Ishikawa (cell line): Measurements from ENCODE around the gene GABRB3.

Experiments used
- CEBPB ChIP-seq: IDR thresholded peaks from 2 replicates; pipeline ENCODE4 v1.6.1; 2012
- CREB1 ChIP-seq: IDR thresholded peaks from 2 replicates; pipeline ENCODE4 v1.6.1; 2012; ENCODE audit warnings: low read depth
- EGR1 ChIP-seq: IDR thresholded peaks from 2 replicates; pipeline ENCODE4 v1.6.1; 2012
- EP300 ChIP-seq: IDR thresholded peaks from 2 replicates; pipeline ENCODE4 v1.6.1; 2012; ENCODE audit warnings: borderline replicate concordance
- FOXM1 ChIP-seq: IDR thresholded peaks from 2 replicates; pipeline ENCODE4 v1.6.1; 2012; ENCODE audit warnings: low read depth, borderline replicate concordance
- MAX ChIP-seq: IDR thresholded peaks from 2 replicates; pipeline ENCODE4 v1.6.1; 2012
- NFIC ChIP-seq: IDR thresholded peaks from 2 replicates; pipeline ENCODE4 v1.6.1; 2012
- RAD21 ChIP-seq: IDR thresholded peaks from 2 replicates; pipeline ENCODE4 v1.6.1; 2012; ENCODE audit warnings: low read depth
- REST ChIP-seq: IDR thresholded peaks from 2 replicates; pipeline ENCODE4 v1.6.1; 2012; ENCODE audit warnings: low read depth, mild to moderate bottlenecking
- TAF1 ChIP-seq: IDR thresholded peaks from 2 replicates; pipeline ENCODE4 v1.6.1; 2012; ENCODE audit warnings: low read depth, mild to moderate bottlenecking
- TCF12 ChIP-seq: IDR thresholded peaks from 2 replicates; pipeline ENCODE4 v1.6.1; 2012; ENCODE audit warnings: low read depth
- TEAD4 ChIP-seq: IDR thresholded peaks from 2 replicates; pipeline ENCODE4 v1.6.1; 2012
- USF1 ChIP-seq: IDR thresholded peaks from 2 replicates; pipeline ENCODE4 v1.6.1; 2012
- YY1 ChIP-seq: IDR thresholded peaks from 2 replicates; pipeline ENCODE4 v1.6.1; 2012; ENCODE audit warnings: low read depth
- ZBTB7A ChIP-seq: IDR thresholded peaks from 2 replicates; pipeline ENCODE4 v1.6.1; 2012; ENCODE audit warnings: low read depth

GABRB3 gene

GRCh38 chr15:26572602-26573350 lies 200.1 kb downstream of the GABRB3 start:
- TF ChIP-seq CREB1 (no peak), RAD21 (no peak), TEAD4 (no peak), ZBTB7A (no peak), CEBPB (no peak), FOXM1 (no peak), USF1 (no peak), MAX (no peak), NFIC (no peak), TAF1 (no peak), YY1 (no peak), EGR1 (no peak), EP300 (no peak), REST (no peak), TCF12 (no peak)

- TF ChIP-seq YY1 = no peak
- no peak for TF ChIP-seq FOXM1
- TF ChIP-seq TEAD4 = no peak
- TF ChIP-seq ZBTB7A = no peak
- no peak for TF ChIP-seq USF1
- TF ChIP-seq REST = no peak
- TF ChIP-seq CREB1 = no peak
- TF ChIP-seq EP300 = no peak
These were observed 201.5 kb downstream of the GABRB3 start for GRCh38 chr15:26571346-26571745.

- TF ChIP-seq TAF1 (no peak), TCF12 (no peak), RAD21 (no peak), EGR1 (no peak), CREB1 (no peak), EP300 (no peak), TEAD4 (no peak), MAX (no peak), USF1 (no peak), REST (no peak), NFIC (no peak), FOXM1 (no peak), YY1 (no peak), CEBPB (no peak), ZBTB7A (no peak)
These were observed 207.3 kb downstream of the GABRB3 start for GRCh38 chr15:26565542-26565941.

GRCh38 chr15:26564361-26564760 lies 208.5 kb downstream of the GABRB3 start:
- TF ChIP-seq ZBTB7A = no peak
- TF ChIP-seq EGR1 = no peak
- no peak for TF ChIP-seq EP300
- no peak for TF ChIP-seq YY1
- no peak for TF ChIP-seq CEBPB
- no peak for TF ChIP-seq RAD21
- no peak for TF ChIP-seq NFIC
- TF ChIP-seq REST = no peak
- TF ChIP-seq USF1 = no peak
- no peak for TF ChIP-seq CREB1
- TF ChIP-seq TCF12 = no peak
- TF ChIP-seq FOXM1 = no peak
- no peak for TF ChIP-seq MAX
- TF ChIP-seq TAF1 = no peak
- no peak for TF ChIP-seq TEAD4
